Liver (tissue), 3 donors: Measurements from ENCODE around the gene RBPJ.

Experiments used
- EGR1 ChIP-seq, 2 donors: IDR thresholded peaks; 2 replicates each; pipeline ENCODE4 v1.6.1; 2016 to 2018; ENCODE audit warnings: antibody characterized with exemption in 2 of 2, low read depth in 2 of 2
- FOXA1 ChIP-seq: IDR thresholded peaks from 2 replicates; pipeline ENCODE4 v1.6.1; 2016; ENCODE audit warnings: antibody characterized with exemption
- GABPA ChIP-seq, 2 donors: IDR thresholded peaks in 1 of 2; conservative IDR thresholded peaks in 1 of 2; 2 replicates each; pipeline ENCODE4 v1.6.1; 2016; ENCODE audit warnings: antibody characterized with exemption in 2 of 2, mild to moderate bottlenecking in 1 of 2, moderate library complexity in 1 of 2
- HNF4A ChIP-seq, 2 donors: conservative IDR thresholded peaks; 2 replicates each; pipeline ENCODE4 v1.6.1; 2016; ENCODE audit warnings: antibody characterized with exemption in 2 of 2, mild to moderate bottlenecking in 2 of 2
- JUND ChIP-seq, 2 donors: IDR thresholded peaks; 2 replicates each; pipeline ENCODE4 v1.6.1; 2016; ENCODE audit warnings: antibody characterized with exemption in 2 of 2
- NR2F2 ChIP-seq: IDR thresholded peaks from 2 replicates; pipeline ENCODE4 v1.6.1; 2016; ENCODE audit warnings: antibody characterized with exemption
- RAD21 ChIP-seq, 2 donors: IDR thresholded peaks; 2 replicates each; pipeline ENCODE4 v1.6.1; 2016; ENCODE audit warnings: antibody characterized with exemption in 2 of 2, mild to moderate bottlenecking in 2 of 2
- RXRA ChIP-seq, 2 donors: IDR thresholded peaks; 2 replicates each; pipeline ENCODE4 v1.6.1; 2017 to 2018; ENCODE audit warnings: antibody characterized with exemption in 2 of 2, mild to moderate bottlenecking in 1 of 2
- TF ChIP-seq, protein P1 (sequence below): fragments of 150-350 bp; IDR thresholded peaks from 2 replicates; pipeline ENCODE4 v1.5.1; 2017; ENCODE audit warnings: improper control_type of control experiment, low read depth, low read length; ENCODE audit not compliant: missing input control
- TF ChIP-seq, protein P2 (sequence below): IDR thresholded peaks from 2 replicates; pipeline ENCODE4 v1.6.1; 2016; ENCODE audit warnings: antibody characterized with exemption
- TF ChIP-seq, protein P3 (sequence below): IDR thresholded peaks from 2 replicates; pipeline ENCODE4 v1.6.1; 2016; ENCODE audit warnings: antibody characterized with exemption
- TF ChIP-seq, protein P4 (sequence below): IDR thresholded peaks from 2 replicates; pipeline ENCODE4 v1.6.1; 2016; ENCODE audit warnings: antibody characterized with exemption, mild to moderate bottlenecking
- TF ChIP-seq, protein P5 (sequence below): IDR thresholded peaks from 2 replicates; pipeline ENCODE4 v1.6.1; 2016; ENCODE audit warnings: antibody characterized with exemption
- donor health status: healthy.
- donor health status: healthy.

DNA sequence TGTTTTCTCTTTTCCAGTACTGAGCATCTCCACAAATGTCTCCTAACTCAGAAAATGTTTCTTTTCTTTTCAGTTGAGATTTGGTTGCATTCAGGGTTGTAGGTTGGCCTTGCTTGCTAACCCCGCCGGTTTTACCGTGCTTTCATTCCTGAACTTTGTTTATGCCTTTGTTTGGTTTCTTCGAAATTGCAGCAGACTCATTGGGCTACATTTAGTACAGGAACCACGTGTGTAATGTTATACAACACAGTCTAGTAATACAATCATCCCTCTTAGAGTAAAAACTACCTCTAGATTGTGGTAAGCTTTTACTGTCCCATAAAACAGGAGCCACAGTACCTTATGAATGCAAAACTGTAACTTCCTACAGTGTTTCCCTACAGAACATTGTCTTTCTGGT is 111.6 kb downstream of the RBPJ start:
- TF ChIP-seq HNF4A (conservative IDR thresholded peaks at IDR 0.05) (no peak), RAD21 (IDR thresholded peaks at IDR 0.05) (no peak), JUND (IDR thresholded peaks at IDR 0.05) (no peak), GABPA (IDR thresholded peaks at IDR 0.05 in 1 of 2, conservative IDR thresholded peaks at IDR 0.05 in 1 of 2) (no peak), NR2F2 (no peak), RXRA (IDR thresholded peaks at IDR 0.05) (no peak), FOXA1 (no peak), EGR1 (IDR thresholded peaks at IDR 0.05; ENCODE audit: low read depth in 2 of 2) (no peak)
- TF ChIP-seq, protein P1, sequence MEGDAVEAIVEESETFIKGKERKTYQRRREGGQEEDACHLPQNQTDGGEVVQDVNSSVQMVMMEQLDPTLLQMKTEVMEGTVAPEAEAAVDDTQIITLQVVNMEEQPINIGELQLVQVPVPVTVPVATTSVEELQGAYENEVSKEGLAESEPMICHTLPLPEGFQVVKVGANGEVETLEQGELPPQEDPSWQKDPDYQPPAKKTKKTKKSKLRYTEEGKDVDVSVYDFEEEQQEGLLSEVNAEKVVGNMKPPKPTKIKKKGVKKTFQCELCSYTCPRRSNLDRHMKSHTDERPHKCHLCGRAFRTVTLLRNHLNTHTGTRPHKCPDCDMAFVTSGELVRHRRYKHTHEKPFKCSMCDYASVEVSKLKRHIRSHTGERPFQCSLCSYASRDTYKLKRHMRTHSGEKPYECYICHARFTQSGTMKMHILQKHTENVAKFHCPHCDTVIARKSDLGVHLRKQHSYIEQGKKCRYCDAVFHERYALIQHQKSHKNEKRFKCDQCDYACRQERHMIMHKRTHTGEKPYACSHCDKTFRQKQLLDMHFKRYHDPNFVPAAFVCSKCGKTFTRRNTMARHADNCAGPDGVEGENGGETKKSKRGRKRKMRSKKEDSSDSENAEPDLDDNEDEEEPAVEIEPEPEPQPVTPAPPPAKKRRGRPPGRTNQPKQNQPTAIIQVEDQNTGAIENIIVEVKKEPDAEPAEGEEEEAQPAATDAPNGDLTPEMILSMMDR, result no peak
- TF ChIP-seq, protein P2, sequence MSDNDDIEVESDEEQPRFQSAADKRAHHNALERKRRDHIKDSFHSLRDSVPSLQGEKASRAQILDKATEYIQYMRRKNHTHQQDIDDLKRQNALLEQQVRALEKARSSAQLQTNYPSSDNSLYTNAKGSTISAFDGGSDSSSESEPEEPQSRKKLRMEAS, result no peak
- TF ChIP-seq, protein P3, sequence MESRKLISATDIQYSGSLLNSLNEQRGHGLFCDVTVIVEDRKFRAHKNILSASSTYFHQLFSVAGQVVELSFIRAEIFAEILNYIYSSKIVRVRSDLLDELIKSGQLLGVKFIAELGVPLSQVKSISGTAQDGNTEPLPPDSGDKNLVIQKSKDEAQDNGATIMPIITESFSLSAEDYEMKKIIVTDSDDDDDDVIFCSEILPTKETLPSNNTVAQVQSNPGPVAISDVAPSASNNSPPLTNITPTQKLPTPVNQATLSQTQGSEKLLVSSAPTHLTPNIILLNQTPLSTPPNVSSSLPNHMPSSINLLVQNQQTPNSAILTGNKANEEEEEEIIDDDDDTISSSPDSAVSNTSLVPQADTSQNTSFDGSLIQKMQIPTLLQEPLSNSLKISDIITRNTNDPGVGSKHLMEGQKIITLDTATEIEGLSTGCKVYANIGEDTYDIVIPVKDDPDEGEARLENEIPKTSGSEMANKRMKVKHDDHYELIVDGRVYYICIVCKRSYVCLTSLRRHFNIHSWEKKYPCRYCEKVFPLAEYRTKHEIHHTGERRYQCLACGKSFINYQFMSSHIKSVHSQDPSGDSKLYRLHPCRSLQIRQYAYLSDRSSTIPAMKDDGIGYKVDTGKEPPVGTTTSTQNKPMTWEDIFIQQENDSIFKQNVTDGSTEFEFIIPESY, result no peak
- TF ChIP-seq, protein P4, sequence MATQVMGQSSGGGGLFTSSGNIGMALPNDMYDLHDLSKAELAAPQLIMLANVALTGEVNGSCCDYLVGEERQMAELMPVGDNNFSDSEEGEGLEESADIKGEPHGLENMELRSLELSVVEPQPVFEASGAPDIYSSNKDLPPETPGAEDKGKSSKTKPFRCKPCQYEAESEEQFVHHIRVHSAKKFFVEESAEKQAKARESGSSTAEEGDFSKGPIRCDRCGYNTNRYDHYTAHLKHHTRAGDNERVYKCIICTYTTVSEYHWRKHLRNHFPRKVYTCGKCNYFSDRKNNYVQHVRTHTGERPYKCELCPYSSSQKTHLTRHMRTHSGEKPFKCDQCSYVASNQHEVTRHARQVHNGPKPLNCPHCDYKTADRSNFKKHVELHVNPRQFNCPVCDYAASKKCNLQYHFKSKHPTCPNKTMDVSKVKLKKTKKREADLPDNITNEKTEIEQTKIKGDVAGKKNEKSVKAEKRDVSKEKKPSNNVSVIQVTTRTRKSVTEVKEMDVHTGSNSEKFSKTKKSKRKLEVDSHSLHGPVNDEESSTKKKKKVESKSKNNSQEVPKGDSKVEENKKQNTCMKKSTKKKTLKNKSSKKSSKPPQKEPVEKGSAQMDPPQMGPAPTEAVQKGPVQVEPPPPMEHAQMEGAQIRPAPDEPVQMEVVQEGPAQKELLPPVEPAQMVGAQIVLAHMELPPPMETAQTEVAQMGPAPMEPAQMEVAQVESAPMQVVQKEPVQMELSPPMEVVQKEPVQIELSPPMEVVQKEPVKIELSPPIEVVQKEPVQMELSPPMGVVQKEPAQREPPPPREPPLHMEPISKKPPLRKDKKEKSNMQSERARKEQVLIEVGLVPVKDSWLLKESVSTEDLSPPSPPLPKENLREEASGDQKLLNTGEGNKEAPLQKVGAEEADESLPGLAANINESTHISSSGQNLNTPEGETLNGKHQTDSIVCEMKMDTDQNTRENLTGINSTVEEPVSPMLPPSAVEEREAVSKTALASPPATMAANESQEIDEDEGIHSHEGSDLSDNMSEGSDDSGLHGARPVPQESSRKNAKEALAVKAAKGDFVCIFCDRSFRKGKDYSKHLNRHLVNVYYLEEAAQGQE, result no peak
- TF ChIP-seq, protein P5, sequence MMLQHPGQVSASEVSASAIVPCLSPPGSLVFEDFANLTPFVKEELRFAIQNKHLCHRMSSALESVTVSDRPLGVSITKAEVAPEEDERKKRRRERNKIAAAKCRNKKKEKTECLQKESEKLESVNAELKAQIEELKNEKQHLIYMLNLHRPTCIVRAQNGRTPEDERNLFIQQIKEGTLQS, result no peak
